ENCODE results near the gene SPINK4. TPM values are rescaled to one million over a fixed set of nuclear protein-coding genes. Genes with fewer than 3 reads are reported as not detected.

The SPINK4 gene
- total RNA-seq, 2 experiments from 2014 or later = not detected

GRCh38 chr9:33272061-33272460, 32.1 kb downstream of the SPINK4 start:
- TF ChIP-seq CTCF (IDR thresholded peaks at IDR 0.05) = no peak
- ChIA-PET CTCF (interaction anchor here (1.8 to 2.4 kb wide), 2 partner anchors 15 to 181 kb away, joined by 4 to 8 read pairs; no protein-coding TSS in a partner anchor), POLR2A (no interaction called here)
- Mint-ChIP-seq H3K9me3 (no peaks in the 10 kb centered on the region), H3K27ac (no peak overlapping the region), H3K36me3 (ENCODE audit: low read depth) (peaks cover 46% of the 10 kb centered on the region), H3K4me1 (ENCODE audit: low read depth) (peaks cover 14% of the 10 kb centered on the region), H3K4me3 (no peak overlapping the region), H3K27me3 (no peaks in the 10 kb centered on the region)
- ATAC-seq (no peak), DNase-seq (no peak)
- intact Hi-C loops (cut with micrococcal nuclease) = no loop called here

DNA sequence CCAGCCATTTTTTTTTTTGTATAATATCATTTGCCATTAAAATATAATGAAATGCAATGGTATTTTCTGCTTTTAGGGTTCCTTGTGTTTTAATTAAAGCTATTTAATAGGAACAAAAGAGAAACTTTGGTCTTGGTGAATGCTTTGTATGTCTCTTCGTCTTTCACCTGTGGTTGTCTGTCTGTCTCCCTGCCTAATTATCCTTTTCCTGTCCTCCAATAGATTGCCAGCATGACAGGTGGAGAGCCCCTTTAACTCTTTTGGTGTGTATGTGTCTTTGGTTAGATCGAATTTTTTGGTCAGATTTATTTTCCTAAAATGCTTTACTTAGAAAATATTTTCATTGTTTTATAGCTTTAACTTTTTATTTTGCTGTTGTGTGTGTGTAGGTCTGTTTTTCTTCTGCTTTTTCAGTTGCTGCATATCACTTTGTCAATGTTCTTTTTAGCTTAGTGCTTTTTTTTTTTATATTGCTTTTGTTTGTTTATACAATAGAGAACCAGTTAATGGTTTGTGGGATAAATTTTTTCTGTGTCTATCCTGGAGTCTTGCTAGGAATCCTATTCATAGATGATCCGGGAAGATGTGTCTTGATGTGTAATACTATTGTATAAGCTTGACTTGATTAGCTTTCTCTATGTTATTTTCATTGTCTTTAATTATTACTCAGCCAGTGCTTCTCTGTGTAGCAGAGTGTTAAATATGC, 33.5 kb downstream of the SPINK4 start:
- Mint-ChIP-seq H3K27me3 (no peaks in the 10 kb centered on the region), H3K4me1 (ENCODE audit: low read depth) (peaks cover 9% of the 10 kb centered on the region), H3K9me3 (no peaks in the 10 kb centered on the region), H3K36me3 (ENCODE audit: low read depth) (peaks cover 48% of the 10 kb centered on the region), H3K4me3 (no peak overlapping the region), H3K27ac (peak overlapping the region; percentile 51)
- ATAC-seq = no peak
- CTCF ChIA-PET = interaction anchor here (0.8 to 2.4 kb wide), 4 partner anchors 9 to 180 kb away, joined by 3 to 8 read pairs (median 4); no protein-coding TSS in a partner anchor
- no peak for TF ChIP-seq CTCF (IDR thresholded peaks at IDR 0.05)
- no peak for DNase-seq
- intact Hi-C loops (cut with micrococcal nuclease) = no loop called here
- POLR2A ChIA-PET = interaction anchor here (1.2 kb wide), 1 partner anchor 10 kb away, joined by 3 read pairs; no protein-coding TSS in a partner anchor

GRCh38 chr9:33273972-33274328, 34.0 kb downstream of the SPINK4 start:
- no peak overlapping the region for H3K27ac Mint-ChIP-seq
- no peaks in the 10 kb centered on the region for H3K27me3 Mint-ChIP-seq
- DNase-seq (no peak), ATAC-seq (no peak)
- POLR2A ChIA-PET = interaction anchor here (1.2 kb wide), 1 partner anchor 9 kb away, joined by 3 read pairs; no protein-coding TSS in a partner anchor
- TF ChIP-seq CTCF (IDR thresholded peaks at IDR 0.05) = no peak
- intact Hi-C loops (cut with micrococcal nuclease) = no loop called here
- CTCF ChIA-PET = interaction anchor here (1.2 to 2.4 kb wide), 3 partner anchors 8 to 179 kb away, joined by 4 to 8 read pairs (median 5); no protein-coding TSS in a partner anchor
- no peak overlapping the region for H3K4me3 Mint-ChIP-seq
- H3K36me3 Mint-ChIP-seq (ENCODE audit: low read depth) = peaks cover 49% of the 10 kb centered on the region
- H3K4me1 Mint-ChIP-seq (ENCODE audit: low read depth) = peaks cover 8% of the 10 kb centered on the region
- H3K9me3 Mint-ChIP-seq = no peaks in the 10 kb centered on the region

- no peak for TF ChIP-seq CTCF (IDR thresholded peaks at IDR 0.05)
- H3K36me3 Mint-ChIP-seq (ENCODE audit: low read depth) = peaks cover 34% of the 10 kb centered on the region
- H3K4me1 Mint-ChIP-seq (ENCODE audit: low read depth) = peaks cover 11% of the 10 kb centered on the region
- no peak overlapping the region for H3K4me3 Mint-ChIP-seq
- H3K27ac Mint-ChIP-seq = no peak overlapping the region
- POLR2A ChIA-PET = no interaction called here
- CTCF ChIA-PET = interaction anchor here (3.4 kb wide), 1 partner anchor 10 kb away, joined by 14 read pairs; no protein-coding TSS in a partner anchor
- no peaks in the 10 kb centered on the region for H3K27me3 Mint-ChIP-seq
- intact Hi-C loops (cut with micrococcal nuclease) = no loop called here
- DNase-seq = no peak
- no peaks in the 10 kb centered on the region for H3K9me3 Mint-ChIP-seq
- peak; percentile 53 for ATAC-seq
Observed at GRCh38 chr9:33277484-33277883, 37.5 kb downstream of the SPINK4 start.

GRCh38 chr9:33285502-33285901, 45.5 kb downstream of the SPINK4 start:
- ChIA-PET CTCF (interaction anchor here (0.9 to 1.2 kb wide), 2 partner anchors 89 to 181 kb away, joined by 3 to 4 read pairs; no protein-coding TSS in a partner anchor), POLR2A (interaction anchor here (0.6 to 1.3 kb wide), 3 partner anchors 21 to 145 kb away, joined by 3 to 5 read pairs (median 3); partner anchors contain the start of genes BAG1 and CHMP5)
- no peak for TF ChIP-seq CTCF (IDR thresholded peaks at IDR 0.05)
- Mint-ChIP-seq H3K9me3 (no peaks in the 10 kb centered on the region), H3K27me3 (no peaks in the 10 kb centered on the region), H3K27ac (no peak overlapping the region), H3K4me3 (no peak overlapping the region), H3K36me3 (ENCODE audit: low read depth) (peaks cover under 1% of the 10 kb centered on the region), H3K4me1 (ENCODE audit: low read depth) (peaks cover 14% of the 10 kb centered on the region)
- intact Hi-C loops (cut with micrococcal nuclease) = no loop called here
- DNase-seq (no peak), ATAC-seq (no peak)
